D721Med (cell line): ENCODE measurements around the gene WFIKKN1.

Experiments used
- DNase-seq: peaks from one replicate; pipeline ENCODE4 v3.0.0; 2011; ENCODE audit warnings: low spot score; ENCODE audit not compliant: insufficient read length
- FAIRE-seq: peaks from 2 replicates; lab custom pipeline; 2011; peaks lifted over from hg19 to GRCh38; lab: Jason Lieb, UNC
- CTCF ChIP-seq: IDR thresholded peaks from 2 replicates; pipeline ENCODE4 v1.5.1; 2012; ENCODE audit warnings: mild to moderate bottlenecking, control low read depth; ENCODE audit not compliant: insufficient read depth; ENCODE audit errors: missing control alignments

The WFIKKN1 gene

GRCh38 chr16:680967-681745 is 50.4 kb downstream of the WFIKKN1 start:
- FAIRE-seq (no peak), DNase-seq (no peak)
- TF ChIP-seq CTCF, result no peak

GRCh38 chr16:681746-682427 is 51.1 kb downstream of the WFIKKN1 start:
- FAIRE-seq, result no peak
- no peak for TF ChIP-seq CTCF

GRCh38 chr16:682493-683395 is 52.0 kb downstream of the WFIKKN1 start:
- DNase-seq (no peak), FAIRE-seq (no peak)
- no peak for TF ChIP-seq CTCF

More at GRCh38 chr16:681746-682427, 51.1 kb downstream of the WFIKKN1 start:
- DNase-seq, result no peak

GRCh38 chr16:683396-684070 is 52.7 kb downstream of the WFIKKN1 start:
- DNase-seq, result no peak
- TF ChIP-seq CTCF, result no peak
- no peak for FAIRE-seq
